ENCODE data around the gene TBP.
"Not testable (repeated sequence)": the region's sequence is repeated elsewhere in the genome, so short reads cannot be mapped to it uniquely, and the experiment has no call there.

TBP gene

GRCh38 chr6:170554013-170554795 is at the start of gene TBP:
Gene TBP, plus strand, starts transcription at chr6:170554369. Its CDS starts 2,661 bp downstream, at chr6:170557030.
- DNase-seq = peak; percentile 96

GRCh38 chr6:170504479-170504878 is 49.7 kb upstream of the TBP start:
- DNase-seq = no peak

GRCh38 chr6:170505306-170505705 is 48.9 kb upstream of the TBP start:
- DNase-seq = no peak

- no peak for DNase-seq
These were observed 47.7 kb upstream of the TBP start for GRCh38 chr6:170506446-170506845.

DNA sequence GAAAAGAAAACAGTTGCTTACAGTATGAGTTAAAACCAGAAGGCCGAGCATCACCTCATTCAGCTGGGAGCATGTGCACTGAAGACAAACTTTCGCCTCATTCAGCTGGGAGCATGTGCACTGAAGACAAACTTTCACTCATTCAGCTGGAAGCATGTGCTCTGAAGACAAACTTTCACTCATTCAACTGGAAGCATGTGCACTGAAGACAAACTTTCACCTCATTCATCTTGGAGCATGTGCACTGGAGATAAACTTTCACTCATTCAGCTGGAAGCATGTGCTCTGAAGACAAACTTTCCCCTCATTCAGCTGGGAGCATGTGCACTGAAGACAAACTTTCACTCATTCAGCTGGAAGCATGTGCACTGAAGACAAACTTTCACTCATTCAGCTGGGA is 46.4 kb upstream of the TBP start:
- not testable (repeated sequence) for DNase-seq

DNA sequence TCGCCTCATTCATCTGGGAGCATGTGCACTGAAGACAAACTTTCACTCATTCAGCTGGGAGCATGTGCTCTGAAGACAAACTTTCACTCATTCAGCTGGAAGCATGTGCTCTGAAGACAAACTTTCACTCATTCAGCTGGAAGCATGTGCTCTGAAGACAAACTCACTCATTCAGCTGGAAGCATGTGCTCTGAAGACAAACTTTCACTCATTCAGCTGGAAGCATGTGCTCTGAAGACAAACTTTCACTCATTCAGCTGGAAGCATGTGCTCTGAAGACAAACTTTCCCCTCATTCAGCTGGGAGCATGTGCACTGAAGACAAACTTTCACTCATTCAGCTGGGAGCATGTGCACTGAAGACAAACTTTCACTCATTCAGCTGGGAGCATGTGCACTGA is 45.9 kb upstream of the TBP start:
- DNase-seq = not testable (repeated sequence)

DNA sequence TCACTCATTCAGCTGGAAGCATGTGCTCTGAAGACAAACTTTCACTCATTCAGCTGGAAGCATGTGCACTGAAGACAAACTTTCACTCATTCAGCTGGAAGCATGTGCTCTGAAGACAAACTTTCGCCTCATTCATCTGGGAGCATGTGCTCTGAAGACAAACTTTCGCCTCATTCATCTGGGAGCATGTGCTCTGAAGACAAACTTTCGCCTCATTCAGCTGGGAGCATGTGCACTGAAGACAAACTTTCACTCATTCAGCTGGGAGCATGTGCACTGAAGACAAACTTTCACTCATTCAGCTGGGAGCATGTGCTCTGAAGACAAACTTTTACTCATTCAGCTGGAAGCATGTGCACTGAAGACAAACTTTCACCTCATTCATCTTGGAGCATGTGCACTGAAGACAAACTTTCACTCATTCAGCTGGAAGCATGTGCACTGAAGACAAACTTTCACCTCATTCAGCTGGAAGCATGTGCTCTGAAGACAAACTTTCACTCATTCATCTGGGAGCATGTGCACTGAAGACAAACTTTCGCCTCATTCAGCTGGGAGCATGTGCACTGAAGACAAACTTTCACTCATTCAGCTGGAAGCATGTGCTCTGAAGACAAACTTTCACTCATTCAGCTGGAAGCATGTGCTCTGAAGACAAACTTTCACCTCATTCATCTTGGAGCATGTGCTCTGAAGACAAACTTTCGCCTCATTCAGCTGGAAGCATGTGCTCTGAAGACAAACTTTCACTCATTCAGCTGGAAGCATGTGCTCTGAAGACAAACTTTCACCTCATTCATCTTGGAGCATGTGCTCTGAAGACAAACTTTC is 45.1 kb upstream of the TBP start:
- DNase-seq = not testable (repeated sequence)

- DNase-seq = no peak
These were observed 44.5 kb upstream of the TBP start for GRCh38 chr6:170509723-170510018.

- DNase-seq = no peak
These were observed 43.5 kb upstream of the TBP start for GRCh38 chr6:170510631-170511030.

- no peak for DNase-seq
These were observed 41.9 kb upstream of the TBP start for GRCh38 chr6:170512249-170512648.

GRCh38 chr6:170514908-170515307 is 39.3 kb upstream of the TBP start:
- no peak for DNase-seq

DNA sequence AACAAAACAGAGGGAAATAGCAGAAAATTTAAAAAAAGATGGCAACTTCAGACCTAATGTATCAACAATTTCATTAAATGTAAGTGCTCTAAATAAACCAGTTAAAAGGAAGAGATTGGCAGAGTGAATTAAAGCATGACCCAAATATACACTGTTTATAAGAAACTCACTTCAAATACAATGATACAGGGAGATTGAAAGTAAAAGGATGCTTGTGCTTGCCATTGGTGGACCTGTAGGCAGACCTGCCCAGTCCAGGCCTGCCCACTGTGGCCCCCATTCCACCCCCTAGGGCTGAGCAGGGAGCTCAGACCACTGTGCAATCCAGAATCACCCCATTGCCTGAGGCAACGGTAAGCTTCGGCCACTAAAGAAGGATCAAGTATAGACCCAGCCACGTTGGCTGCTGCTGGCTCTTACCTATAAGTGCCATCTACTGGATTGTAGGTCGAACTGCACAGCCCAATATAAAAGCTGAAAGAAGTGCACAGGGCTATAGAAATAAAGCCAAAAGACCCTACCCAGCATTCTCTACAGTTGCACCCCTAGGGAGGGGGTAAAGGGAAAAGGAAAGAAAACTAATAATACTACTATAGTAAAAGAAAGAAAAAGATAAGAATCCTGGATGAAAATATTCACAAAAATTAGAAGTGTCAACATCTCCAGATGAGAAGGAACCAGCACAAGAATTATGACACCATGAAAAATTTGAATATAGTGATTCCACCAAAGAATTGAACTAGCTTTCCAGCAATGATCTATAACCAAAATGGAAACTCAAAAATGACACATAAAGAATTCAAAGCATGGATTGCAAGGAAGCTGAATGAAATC is 37.2 kb upstream of the TBP start:
- peak; percentile 47 for DNase-seq

DNA sequence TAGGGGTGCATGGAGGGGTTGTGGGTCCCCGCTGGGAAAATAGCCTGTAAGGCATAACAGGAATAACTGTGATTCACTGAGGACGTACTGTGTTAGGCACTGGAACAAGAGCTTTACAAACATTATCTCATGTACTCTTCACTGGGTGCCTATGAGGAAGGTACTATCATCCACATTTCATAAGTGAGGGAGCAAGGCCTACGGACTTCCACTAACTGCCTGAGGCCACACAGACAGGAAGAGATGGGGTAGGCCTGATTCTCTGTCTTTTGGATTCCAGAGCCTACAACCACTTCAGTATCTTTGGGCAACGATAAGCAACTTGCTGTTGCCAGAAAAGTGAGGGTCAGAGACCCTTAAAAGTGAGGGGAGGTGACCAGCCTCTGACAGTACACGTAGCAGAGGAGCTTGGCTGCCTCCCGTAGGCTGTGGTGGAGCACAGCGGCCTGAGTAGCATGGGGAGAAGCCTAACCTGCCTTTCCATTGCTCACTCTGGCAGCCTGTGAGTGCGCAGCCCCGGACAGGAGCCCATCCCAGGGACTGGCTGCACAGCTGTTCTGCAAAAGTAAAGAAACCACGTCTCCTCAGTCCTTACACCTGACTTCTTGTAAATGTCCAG is 31.5 kb upstream of the TBP start:
- no peak for DNase-seq

GRCh38 chr6:170523256-170524171 is 30.7 kb upstream of the TBP start:
- DNase-seq = no peak

GRCh38 chr6:170524172-170524502 is 30.0 kb upstream of the TBP start:
- DNase-seq = no peak

GRCh38 chr6:170525795-170526194 is 28.4 kb upstream of the TBP start:
- DNase-seq = no peak

- DNase-seq = not testable (repeated sequence)
These were observed 26.2 kb upstream of the TBP start for GRCh38 chr6:170527995-170528394.

- peak; percentile 74 for DNase-seq
These were observed 24.2 kb upstream of the TBP start for GRCh38 chr6:170529839-170530469.

- no peak for DNase-seq
These were observed 21.2 kb upstream of the TBP start for GRCh38 chr6:170532867-170533488.

DNA sequence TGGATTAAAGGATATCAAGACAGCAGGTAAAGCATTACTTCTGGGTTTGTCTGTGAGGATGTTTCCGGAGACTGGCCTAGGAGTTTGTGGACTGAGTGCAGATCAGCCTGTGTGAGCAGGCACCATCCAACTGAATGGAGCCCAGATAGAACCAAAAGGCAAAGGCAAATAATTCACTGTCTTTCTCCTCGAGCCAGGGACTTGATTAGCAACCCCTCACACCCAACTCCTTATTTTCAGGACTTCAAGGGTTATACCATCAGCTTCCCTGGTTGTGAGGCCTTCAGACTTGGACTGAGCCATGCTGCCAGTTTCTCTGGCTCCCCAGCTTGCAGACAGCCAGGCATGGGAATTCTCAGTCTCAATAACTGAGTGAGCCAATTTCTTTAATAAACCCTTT is 20.4 kb upstream of the TBP start:
- no peak for DNase-seq

GRCh38 chr6:170535004-170535403 is 19.2 kb upstream of the TBP start:
- no peak for DNase-seq
